H9 (cell line): Measurements from ENCODE around the gene TTC3. TPM values are rescaled to one million over a fixed set of nuclear protein-coding genes. Genes with fewer than 3 reads are reported as not detected.

ENCODE experiments used
- DNase-seq: peaks from one replicate; pipeline ENCODE4 v3.0.0-alpha.2; 2017
- H2AFZ ChIP-seq: one replicate; pipeline ENCODE4 v1.6.1; 2013; ENCODE audit warnings: mild to moderate bottlenecking, low read length, control low read depth, moderate library complexity
- H2AK5ac ChIP-seq: 2 replicates; pipeline ENCODE4 v1.6.1; 2013; ENCODE audit warnings: low read length, control low read depth, mixed read lengths; ENCODE audit not compliant: insufficient read length
- H2BK120ac ChIP-seq: one replicate; pipeline ENCODE4 v1.6.1; 2013; ENCODE audit warnings: low read depth, mild to moderate bottlenecking, low read length, control low read depth, inconsistent platforms; ENCODE audit not compliant: poor library complexity, severe bottlenecking
- H2BK12ac ChIP-seq: 2 replicates; pipeline ENCODE4 v1.6.1; 2013; ENCODE audit warnings: low read length, control low read depth, mixed read lengths, low read depth; ENCODE audit not compliant: insufficient read length
- H2BK15ac ChIP-seq: 2 replicates; pipeline ENCODE4 v1.6.1; 2013; ENCODE audit warnings: low read depth, low read length, control low read depth
- H2BK20ac ChIP-seq: one replicate; pipeline ENCODE4 v1.6.1; 2013; ENCODE audit warnings: low read depth, mild to moderate bottlenecking, low read length, control low read depth, inconsistent platforms; ENCODE audit not compliant: poor library complexity, severe bottlenecking
- H2BK5ac ChIP-seq: 2 replicates; pipeline ENCODE4 v1.6.1; 2013; ENCODE audit warnings: low read length, control low read depth, mixed read lengths; ENCODE audit not compliant: insufficient read length
- H3K14ac ChIP-seq: 2 replicates; pipeline ENCODE4 v1.6.1; 2013; ENCODE audit warnings: low read length, control low read depth; ENCODE audit not compliant: insufficient read depth
- H3K18ac ChIP-seq: 2 replicates; pipeline ENCODE4 v1.6.1; 2013; ENCODE audit warnings: low read depth, mild to moderate bottlenecking, mixed read lengths, low read length, control low read depth; ENCODE audit not compliant: insufficient read length
- H3K23ac ChIP-seq: 2 replicates; pipeline ENCODE4 v1.6.1; 2013; ENCODE audit warnings: low read length, control low read depth, mixed read lengths, low read depth; ENCODE audit not compliant: insufficient read length
- H3K23me2 ChIP-seq: 2 replicates; pipeline ENCODE4 v1.6.1; 2013; ENCODE audit warnings: low read depth, mild to moderate bottlenecking, mixed read lengths, low read length, control low read depth; ENCODE audit not compliant: insufficient read length, poor library complexity, severe bottlenecking
- H3K27ac ChIP-seq: 2 replicates; pipeline ENCODE4 v1.5.1; 2013; ENCODE audit warnings: low read length, control low read depth, mixed read lengths, low read depth; ENCODE audit not compliant: insufficient read length
- H3K27me3 ChIP-seq: 2 replicates; pipeline ENCODE4 v1.6.1; 2013; ENCODE audit warnings: low read length, control low read depth, inconsistent platforms; ENCODE audit not compliant: insufficient read depth
- H3K4ac ChIP-seq: 2 replicates; pipeline ENCODE4 v1.6.1; 2013; ENCODE audit warnings: low read depth, mild to moderate bottlenecking, control low read depth, inconsistent platforms, low read length, moderate library complexity
- H3K4me1 ChIP-seq: 2 replicates; pipeline ENCODE4 v1.6.1; 2013; ENCODE audit warnings: low read length, control low read depth, inconsistent platforms; ENCODE audit not compliant: insufficient read depth
- H3K4me2 ChIP-seq: 2 replicates; pipeline ENCODE4 v1.6.1; 2013; ENCODE audit warnings: low read length, control low read depth, mixed read lengths; ENCODE audit not compliant: insufficient read length, insufficient read depth
- H3K56ac ChIP-seq: 2 replicates; pipeline ENCODE4 v1.6.1; 2013; ENCODE audit warnings: low read depth, mild to moderate bottlenecking, mixed read lengths, low read length, control low read depth; ENCODE audit not compliant: insufficient read length
- H3K79me1 ChIP-seq: 2 replicates; pipeline ENCODE4 v1.6.1; 2013; ENCODE audit warnings: low read depth, mild to moderate bottlenecking, moderate library complexity, low read length, control low read depth, inconsistent platforms; ENCODE audit not compliant: insufficient read depth, poor library complexity, severe bottlenecking
- H3K79me2 ChIP-seq: 2 replicates; pipeline ENCODE4 v1.6.1; 2013; ENCODE audit warnings: low read length, control low read depth, inconsistent platforms; ENCODE audit not compliant: insufficient read depth
- H3K9ac ChIP-seq: 2 replicates; pipeline ENCODE4 v1.6.1; 2013; ENCODE audit warnings: low read length, control low read depth, mixed read lengths; ENCODE audit not compliant: insufficient read length; ENCODE audit errors: extremely low read depth
- H3K9me3 ChIP-seq: one replicate; pipeline ENCODE4 v1.6.1; 2013; ENCODE audit warnings: low read depth, low read length, inconsistent platforms; ENCODE audit not compliant: control insufficient read depth
- H3T11ph ChIP-seq: one replicate; pipeline ENCODE4 v1.6.1; 2013; ENCODE audit warnings: mild to moderate bottlenecking, low read length, control low read depth, inconsistent platforms
- H4K20me1 ChIP-seq: one replicate; pipeline ENCODE4 v1.6.1; 2013; ENCODE audit not compliant: control insufficient read depth, insufficient read length, insufficient read depth
- H4K5ac ChIP-seq: 2 replicates; pipeline ENCODE4 v1.6.1; 2013; ENCODE audit warnings: low read depth, mild to moderate bottlenecking, mixed read lengths, low read length, control low read depth; ENCODE audit not compliant: insufficient read length
- H4K8ac ChIP-seq: replicated peaks from 2 replicates; pipeline ENCODE4 v1.6.1; 2013; ENCODE audit warnings: low read length, control low read depth, mixed read lengths, low read depth; ENCODE audit not compliant: insufficient read length
- H4K91ac ChIP-seq: 2 replicates; pipeline ENCODE4 v1.6.1; 2013; ENCODE audit warnings: low read depth, mild to moderate bottlenecking, moderate library complexity, mixed read lengths, low read length, control low read depth; ENCODE audit not compliant: insufficient read length
- H3K27ac Mint-ChIP-seq, 3 experiments: 2 replicates in 2 of 3; 3 replicates in 1 of 3; pipeline ENCODE4 v1.8.0; 2020 to 2021; ENCODE audit warnings: mixed read lengths in 3 of 3, mild to moderate bottlenecking in 1 of 3, moderate library complexity in 1 of 3
- H3K27me3 Mint-ChIP-seq: 2 replicates; pipeline ENCODE4 v1.8.0; 2021; ENCODE audit warnings: low read depth, mild to moderate bottlenecking, moderate library complexity, mixed read lengths
- H3K36me3 Mint-ChIP-seq, 3 experiments: 2 replicates in 2 of 3; 3 replicates in 1 of 3; pipeline ENCODE4 v1.8.0; 2020 to 2021; ENCODE audit warnings: low read depth in 3 of 3, mixed read lengths in 3 of 3; ENCODE audit not compliant: insufficient read depth in 1 of 3
- H3K4me1 Mint-ChIP-seq, 2 experiments: 2 replicates each; pipeline ENCODE4 v1.8.0; 2020; ENCODE audit warnings: mixed read lengths in 2 of 2
- H3K4me3 Mint-ChIP-seq, 2 experiments: 2 replicates in 1 of 2; 3 replicates in 1 of 2; pipeline ENCODE4 v1.8.0; 2020 to 2021; ENCODE audit warnings: mild to moderate bottlenecking in 2 of 2, mixed read lengths in 2 of 2, moderate library complexity in 1 of 2
- H3K9me3 Mint-ChIP-seq, 2 experiments: 2 replicates in 1 of 2; 3 replicates in 1 of 2; pipeline ENCODE4 v1.8.0; 2020; ENCODE audit warnings: mild to moderate bottlenecking in 2 of 2, mixed read lengths in 2 of 2, moderate library complexity in 1 of 2
- CTCF ChIP-seq: fragments of 200-600 bp; sonication (generic); conservative IDR thresholded peaks from 3 replicates; pipeline ENCODE4 v1.8.0; 2021; ENCODE audit warnings: antibody characterized with exemption, mild to moderate bottlenecking
- WGBS: extraction: QIAGEN DNeasy Blood & Tissue Kit; methylation state at CpG from one replicate; pipeline ENCODE4 v1.1.7; 2013; ENCODE audit warnings: missing lambda C conversion rate, low lambda C conversion rate, mixed read lengths; ENCODE audit not compliant: insufficient read length; ENCODE audit errors: extremely low coverage; 5-methylcytosine and 5-hydroxymethylcytosine counted together
- total RNA-seq: library from RNA; stranded (reverse); gene quantifications from 2 replicates; pipeline ENCODE4 v1.2.1, GENCODE V29; 2021

The TTC3 gene
- total RNA-seq, 1 experiment from 2014 or later, result 46.5 TPM

DNA sequence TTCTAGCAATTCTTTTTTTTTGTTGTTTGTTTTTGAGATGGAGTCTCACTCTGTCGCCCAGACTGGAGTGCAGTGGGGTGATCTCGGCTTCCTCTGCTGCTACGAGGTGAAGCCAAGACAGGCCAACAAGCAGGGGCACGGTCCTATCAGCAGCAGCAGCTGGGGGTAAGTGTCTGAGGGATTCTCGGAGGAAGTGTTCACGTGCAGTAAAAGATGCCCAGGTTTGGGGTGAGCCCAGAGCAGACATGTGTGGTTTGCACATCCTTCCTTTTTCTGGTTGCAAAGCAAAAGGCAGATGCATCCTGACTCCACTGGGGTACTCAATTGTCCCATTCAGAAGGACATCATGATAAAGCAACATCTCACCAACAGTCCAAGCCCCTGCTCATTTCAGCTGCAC is 27.9 kb upstream of the TTC3 start:
- H3K23me2 ChIP-seq, result no peaks in the 10 kb centered on the region
- no peak overlapping the region for H3K9ac ChIP-seq
- H3K18ac ChIP-seq, result no peak overlapping the region
- Mint-ChIP-seq H3K36me3 (no peaks in the 10 kb centered on the region; a peak in 1 of 7 replicates), H3K4me1 (peaks cover 32 to 48% of the 10 kb centered on the region in 2 experiments), H3K9me3 (no peaks in the 10 kb centered on the region; a peak in 2 of 5 replicates), H3K4me3 (no peak overlapping the region), H3K27me3 (peaks cover 98% of the 10 kb centered on the region), H3K27ac (no peak overlapping the region)
- H3K9me3 ChIP-seq, result no peaks in the 10 kb centered on the region
- no peak for TF ChIP-seq CTCF
- no CpG with 5 or more reads among the region's 6 CpGs for WGBS
- H3K27me3 ChIP-seq, result no peaks in the 10 kb centered on the region; the same call in 1 of the 2 replicates
- no peak overlapping the region for H2BK15ac ChIP-seq
- H3K79me1 ChIP-seq, result no peaks in the 10 kb centered on the region
- no peak overlapping the region for H2AK5ac ChIP-seq
- H3K56ac ChIP-seq, result no peak overlapping the region
- no peak overlapping the region for H3K4me2 ChIP-seq
- H4K91ac ChIP-seq, result no peak overlapping the region
- H4K8ac ChIP-seq, result no peak overlapping the region
- no peak overlapping the region for H2BK20ac ChIP-seq
- no peak overlapping the region for H2BK12ac ChIP-seq
- H2AFZ ChIP-seq, result no peak overlapping the region
- no peak overlapping the region for H3K23ac ChIP-seq
- H2BK5ac ChIP-seq, result no peak overlapping the region
- DNase-seq, result no peak
- H3K4me1 ChIP-seq, result peaks cover 2% of the 10 kb centered on the region; the same call in 1 of the 2 replicates
- no peak overlapping the region for H2BK120ac ChIP-seq
- no peak overlapping the region for H3K14ac ChIP-seq
- H4K5ac ChIP-seq, result no peak overlapping the region
- H3K4ac ChIP-seq, result no peak overlapping the region
- no peak overlapping the region for H3K27ac ChIP-seq
- no peaks in the 10 kb centered on the region for H3K79me2 ChIP-seq
- H4K20me1 ChIP-seq, result no peaks in the 10 kb centered on the region
- no peak overlapping the region for H3T11ph ChIP-seq
